ENCODE results near the gene OPHN1.

DNA sequence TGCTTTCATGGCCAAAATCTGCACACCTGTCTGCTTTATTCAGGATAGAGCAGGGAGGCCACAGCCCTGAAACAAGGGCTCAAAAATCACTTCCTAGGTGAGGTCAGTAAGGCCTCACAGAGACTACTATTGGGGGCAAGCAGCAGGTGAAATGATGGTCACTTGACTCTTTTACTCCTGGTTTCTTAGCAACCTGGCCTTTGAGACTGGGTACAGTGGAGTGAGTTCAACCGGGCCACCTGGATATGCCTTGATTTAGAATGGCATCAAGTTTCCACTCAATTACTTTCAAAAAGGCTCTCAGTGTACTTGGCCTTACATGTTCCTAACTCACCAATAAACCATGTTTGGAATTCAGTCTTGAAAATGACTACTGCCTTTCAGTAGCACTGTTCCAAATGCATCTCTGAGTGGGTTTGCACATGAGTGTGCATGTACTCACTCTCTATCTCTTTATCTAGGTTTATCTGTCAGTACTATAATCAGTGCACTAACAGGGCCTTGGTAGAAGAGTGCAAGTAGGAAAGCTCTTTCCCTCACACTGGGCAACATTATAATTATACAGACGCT lies 388.2 kb downstream of the OPHN1 start:
- TF ChIP-seq CTCF (IDR thresholded peaks at IDR 0.05) (no peak), POLR2AphosphoS5 (IDR thresholded peaks at IDR 0.05) (no peak)

Measured in gastroesophageal sphincter (tissue), 3 donors.